Muscle layer of colon (tissue), 2 donors: ENCODE results near the gene FAM184A.
A peak's percentile ranks its signal among the peaks of the same experiment; 100 is the strongest.
"Not testable (repeated sequence)": the region's sequence is repeated elsewhere in the genome, so short reads cannot be mapped to it uniquely, and the experiment has no call there.

ENCODE experiments used
- H3K27ac ChIP-seq: one replicate; pipeline ENCODE4 v1.7.0; 2013; ENCODE audit warnings: low read depth, mild to moderate bottlenecking, low read length, moderate library complexity
- H3K27me3 ChIP-seq, 2 donors: one replicate each; pipeline ENCODE4 v1.7.0; 2013; ENCODE audit warnings: low read length in 2 of 2, mild to moderate bottlenecking in 2 of 2; ENCODE audit not compliant: insufficient read depth in 2 of 2, control insufficient read depth in 1 of 2
- H3K36me3 ChIP-seq: one replicate; pipeline ENCODE4 v1.7.0; 2013; ENCODE audit warnings: mild to moderate bottlenecking, low read length; ENCODE audit not compliant: insufficient read depth
- H3K4me1 ChIP-seq: one replicate; pipeline ENCODE4 v1.7.0; 2013; ENCODE audit warnings: mild to moderate bottlenecking, low read length; ENCODE audit not compliant: insufficient read depth
- H3K4me3 ChIP-seq, 2 donors: one replicate each; pipeline ENCODE4 v1.7.0; 2013; ENCODE audit warnings: low read length in 2 of 2, low read depth in 1 of 2, mild to moderate bottlenecking in 1 of 2, moderate library complexity in 1 of 2
- H3K9ac ChIP-seq: one replicate; pipeline ENCODE4 v1.7.0; 2013; ENCODE audit warnings: low read length
- H3K9me3 ChIP-seq: one replicate; pipeline ENCODE4 v1.7.0; 2013; ENCODE audit warnings: mild to moderate bottlenecking, low read length
- donor health status: abdominal sarcoma.
- donor health status: Adenocarcinoma of cecum.

FAM184A gene

GRCh38 chr6:119078376-119079282, at the start of gene FAM184A:
Gene FAM184A, minus strand, starts transcription at chr6:119078664. Its CDS starts 365 bp downstream, at chr6:119078299.
- Histone ChIP-seq H3K27ac (peak within 1 kb of the TSS; percentile 88), H3K4me1 (peaks cover 2% of the 10 kb centered on the region), H3K27me3 (no peaks in the 10 kb centered on the region), H3K36me3 (no peaks in the 10 kb centered on the region), H3K9ac (peak within 1 kb of the TSS; percentile 83), H3K4me3 (peak within 1 kb of the TSS; percentile 58 to 69), H3K9me3 (no peaks in the 10 kb centered on the region)

- H3K36me3 ChIP-seq = no peaks in the 10 kb centered on the region
- H3K4me3 ChIP-seq = no peak overlapping the region
- no peaks in the 10 kb centered on the region for H3K9me3 ChIP-seq
- no peak overlapping the region for H3K27ac ChIP-seq
- no peak overlapping the region for H3K9ac ChIP-seq
- H3K4me1 ChIP-seq = no peaks in the 10 kb centered on the region
- no peaks in the 10 kb centered on the region for H3K27me3 ChIP-seq
These were observed 49.2 kb upstream of the FAM184A start for GRCh38 chr6:119127627-119128026.

GRCh38 chr6:119126826-119127225, 48.4 kb upstream of the FAM184A start:
- H3K4me1 ChIP-seq = no peaks in the 10 kb centered on the region

GRCh38 chr6:119126140-119126539, 47.7 kb upstream of the FAM184A start:
- Histone ChIP-seq H3K9me3 (no peaks in the 10 kb centered on the region), H3K9ac (no peak overlapping the region), H3K27ac (no peak overlapping the region)

More at GRCh38 chr6:119126826-119127225, 48.4 kb upstream of the FAM184A start:
- no peaks in the 10 kb centered on the region for H3K27me3 ChIP-seq
- H3K9ac ChIP-seq = no peak overlapping the region
- H3K4me3 ChIP-seq = no peak overlapping the region
- no peak overlapping the region for H3K27ac ChIP-seq
- H3K9me3 ChIP-seq = no peaks in the 10 kb centered on the region
- H3K36me3 ChIP-seq = no peaks in the 10 kb centered on the region

GRCh38 chr6:119125576-119125975, 47.1 kb upstream of the FAM184A start:
- Histone ChIP-seq H3K27ac (no peak overlapping the region), H3K4me3 (no peak overlapping the region), H3K36me3 (no peaks in the 10 kb centered on the region), H3K9me3 (no peaks in the 10 kb centered on the region), H3K9ac (no peak overlapping the region), H3K27me3 (no peaks in the 10 kb centered on the region), H3K4me1 (no peaks in the 10 kb centered on the region)

More at GRCh38 chr6:119126140-119126539, 47.7 kb upstream of the FAM184A start:
- Histone ChIP-seq H3K4me3 (no peak overlapping the region), H3K27me3 (no peaks in the 10 kb centered on the region), H3K36me3 (no peaks in the 10 kb centered on the region), H3K4me1 (no peaks in the 10 kb centered on the region)

GRCh38 chr6:119124079-119124824, 45.8 kb upstream of the FAM184A start:
- Histone ChIP-seq H3K4me1 (no peaks in the 10 kb centered on the region), H3K27ac (no peak overlapping the region), H3K36me3 (no peaks in the 10 kb centered on the region), H3K9ac (no peak overlapping the region), H3K9me3 (no peaks in the 10 kb centered on the region), H3K27me3 (no peaks in the 10 kb centered on the region), H3K4me3 (no peak overlapping the region)

- Histone ChIP-seq H3K36me3 (no peaks in the 10 kb centered on the region), H3K9me3 (no peaks in the 10 kb centered on the region), H3K27ac (no peak overlapping the region), H3K9ac (no peak overlapping the region), H3K4me3 (no peak overlapping the region), H3K4me1 (no peaks in the 10 kb centered on the region), H3K27me3 (no peaks in the 10 kb centered on the region)
These were observed 43.9 kb upstream of the FAM184A start for GRCh38 chr6:119122336-119122735.

- H3K27ac ChIP-seq = no peak overlapping the region
- H3K4me3 ChIP-seq = no peak overlapping the region
- H3K9ac ChIP-seq = no peak overlapping the region
- no peaks in the 10 kb centered on the region for H3K4me1 ChIP-seq
- H3K36me3 ChIP-seq = no peaks in the 10 kb centered on the region
- H3K9me3 ChIP-seq = no peaks in the 10 kb centered on the region
- no peaks in the 10 kb centered on the region for H3K27me3 ChIP-seq
These were observed 42.9 kb upstream of the FAM184A start for GRCh38 chr6:119121367-119121766.

- no peaks in the 10 kb centered on the region for H3K4me1 ChIP-seq
- H3K36me3 ChIP-seq = no peaks in the 10 kb centered on the region
- no peak overlapping the region for H3K27ac ChIP-seq
- no peak overlapping the region for H3K4me3 ChIP-seq
- H3K9ac ChIP-seq = no peak overlapping the region
- H3K27me3 ChIP-seq = no peaks in the 10 kb centered on the region
- no peaks in the 10 kb centered on the region for H3K9me3 ChIP-seq
These were observed 41.5 kb upstream of the FAM184A start for GRCh38 chr6:119119989-119120388.

GRCh38 chr6:119119062-119119461, 40.6 kb upstream of the FAM184A start:
- H3K27me3 ChIP-seq, H3K9ac ChIP-seq, H3K27ac ChIP-seq, H3K4me1 ChIP-seq, H3K36me3 ChIP-seq, H3K9me3 ChIP-seq, H3K4me3 ChIP-seq: not testable (repeated sequence)

GRCh38 chr6:119116712-119117281, 38.3 kb upstream of the FAM184A start:
- H3K4me1 ChIP-seq = no peaks in the 10 kb centered on the region
- H3K9me3 ChIP-seq = no peaks in the 10 kb centered on the region
- H3K27me3 ChIP-seq = no peaks in the 10 kb centered on the region
- H3K27ac ChIP-seq = no peak overlapping the region
- no peak overlapping the region for H3K4me3 ChIP-seq
- H3K9ac ChIP-seq = no peak overlapping the region
- no peaks in the 10 kb centered on the region for H3K36me3 ChIP-seq
